ENCODE results near the gene KANK2.
"Not testable (repeated sequence)": the region's sequence is repeated elsewhere in the genome, so short reads cannot be mapped to it uniquely, and the experiment has no call there.

KANK2 gene

GRCh38 chr19:11169896-11170678 lies 27.3 kb downstream of the KANK2 start:
- no peak for DNase-seq

GRCh38 chr19:11168568-11168967 lies 28.8 kb downstream of the KANK2 start:
- DNase-seq: no peak

- DNase-seq: no peak
Observed at GRCh38 chr19:11166281-11167142, 30.8 kb downstream of the KANK2 start.

- no peak for DNase-seq
Observed at GRCh38 chr19:11165486-11166030, 31.8 kb downstream of the KANK2 start.

GRCh38 chr19:11164879-11165406 lies 32.4 kb downstream of the KANK2 start:
- no peak for DNase-seq

GRCh38 chr19:11164296-11164695 lies 33.0 kb downstream of the KANK2 start:
- no peak for DNase-seq

GRCh38 chr19:11160440-11160768 lies 36.9 kb downstream of the KANK2 start:
- DNase-seq: not testable (repeated sequence)

- no peak for DNase-seq
Observed at GRCh38 chr19:11159598-11160439, 37.5 kb downstream of the KANK2 start.

- DNase-seq: peak; percentile 85
Observed at GRCh38 chr19:11155373-11156120, 41.8 kb downstream of the KANK2 start, which contains the start of gene SPC24. SPC24 (minus strand) TSS chr19:11155782; CDS start chr19:11155776, 6 bp downstream.

GRCh38 chr19:11154683-11155047 lies 42.7 kb downstream of the KANK2 start:
- DNase-seq: no peak

- DNase-seq: no peak
Observed at GRCh38 chr19:11152318-11153062, 44.9 kb downstream of the KANK2 start.

- DNase-seq: no peak
Observed at GRCh38 chr19:11151181-11151580, 46.2 kb downstream of the KANK2 start.

- no peak for DNase-seq
Observed at GRCh38 chr19:11148001-11148400, 49.3 kb downstream of the KANK2 start.

GRCh38 chr19:11145536-11145924 lies 51.8 kb downstream of the KANK2 start:
- DNase-seq: no peak

- no peak for DNase-seq
Observed at GRCh38 chr19:11142528-11143171, 54.7 kb downstream of the KANK2 start.

- DNase-seq: no peak
Observed at GRCh38 chr19:11141937-11142527, 55.3 kb downstream of the KANK2 start.

- no peak for DNase-seq
Observed at GRCh38 chr19:11140896-11141295, 56.4 kb downstream of the KANK2 start.

GRCh38 chr19:11140023-11140538 lies 57.3 kb downstream of the KANK2 start:
- not testable (repeated sequence) for DNase-seq

GRCh38 chr19:11138601-11139300 lies 58.6 kb downstream of the KANK2 start:
- no peak for DNase-seq
